Natural killer cell (primary cell): ENCODE measurements around the gene DYNC1H1. TPM values are rescaled to one million over a fixed set of nuclear protein-coding genes. Genes with fewer than 3 reads are reported as not detected.

Source experiments
- ATAC-seq, 3 donors: fragments of 150-1000 bp in 2 of 3; fragments of 200-7000 bp in 1 of 3; cut with Tn5 transposase; 1 replicate in 1 of 3; 2 replicates in 2 of 3; pipeline ENCODE4 v1.10.0; 2021; ENCODE audit warnings: mild to moderate bottlenecking in 2 of 3, moderate library complexity in 2 of 3
- DNase-seq, 2 donors: peaks; one replicate each; pipeline versions ENCODE4 v3.0.0 to v3.0.0-alpha.2; 2013 to 2021; ENCODE audit warnings: mixed read lengths in 1 of 2
- H3K27ac ChIP-seq: one replicate; pipeline ENCODE4 v1.5.1; 2013; ENCODE audit warnings: mild to moderate bottlenecking, low read length
- H3K27me3 ChIP-seq: one replicate; pipeline ENCODE4 v1.6.1; 2013; ENCODE audit warnings: low read length; ENCODE audit not compliant: control insufficient read depth, insufficient read depth
- H3K36me3 ChIP-seq: one replicate; pipeline ENCODE4 v1.6.1; 2013; ENCODE audit warnings: low read length; ENCODE audit not compliant: control insufficient read depth, insufficient read depth
- H3K4me1 ChIP-seq: one replicate; pipeline ENCODE4 v1.6.1; 2013; ENCODE audit warnings: low read length; ENCODE audit not compliant: control insufficient read depth, insufficient read depth
- H3K4me3 ChIP-seq: one replicate; pipeline ENCODE4 v1.5.1; 2013; ENCODE audit warnings: low read length
- H3K9me3 ChIP-seq: one replicate; pipeline ENCODE4 v1.6.1; 2013; ENCODE audit warnings: low read length; ENCODE audit not compliant: control insufficient read depth, insufficient read depth
- H3K27ac Mint-ChIP-seq, 2 donors: one replicate each; pipeline ENCODE4 v1.8.0; 2022; ENCODE audit warnings: mild to moderate bottlenecking in 2 of 2, mixed read lengths in 2 of 2, moderate library complexity in 1 of 2
- H3K27me3 Mint-ChIP-seq, 2 donors: one replicate each; pipeline ENCODE4 v1.8.0; 2022; ENCODE audit warnings: low read depth in 2 of 2, mixed read lengths in 2 of 2
- H3K36me3 Mint-ChIP-seq: one replicate; pipeline ENCODE4 v1.8.0; 2022; ENCODE audit warnings: mixed read lengths
- H3K4me1 Mint-ChIP-seq, 2 donors: one replicate each; pipeline ENCODE4 v1.8.0; 2022; ENCODE audit warnings: mixed read lengths in 2 of 2
- H3K4me3 Mint-ChIP-seq: one replicate; pipeline ENCODE4 v1.8.0; 2022; ENCODE audit warnings: mild to moderate bottlenecking, moderate library complexity, mixed read lengths
- H3K9me3 Mint-ChIP-seq, 2 donors: one replicate each; pipeline ENCODE4 v1.8.0; 2022; ENCODE audit warnings: mixed read lengths in 2 of 2
- CTCF ChIP-seq: fragments of 200-600 bp; IDR thresholded peaks from one replicate; pipeline ENCODE4 v1.8.0; 2022; ENCODE audit warnings: antibody characterized with exemption
- WGBS: methylation state at CpG from one replicate; pipeline ENCODE4 v1.1.7; 2013; ENCODE audit warnings: missing lambda C conversion rate; ENCODE audit not compliant: insufficient coverage; 5-methylcytosine and 5-hydroxymethylcytosine counted together
- intact Hi-C: fragments of 100-400 bp; cut with micrococcal nuclease; formaldehyde crosslinking; loops from one replicate; pipeline ENCODE4 v1.14.2; 2022
- total RNA-seq, 4 donors: library from RNA; stranded (reverse); fragments of 120-200 nt in 1 of 4; gene quantifications; one replicate each; pipeline versions ENCODE4 v1.2.3 to v1.2.4, GENCODE V29; 2013 to 2022

DYNC1H1 gene
- total RNA-seq, 3 donors from 2014 or later (not counting 1 experiment from before 2014, with no cell fraction given): 313 to 381 (median 349) TPM

GRCh38 chr14:101937926-101938767 is 26.2 kb upstream of the DYNC1H1 start:
- H3K27me3 Mint-ChIP-seq: peaks cover 21 to 22% of the 10 kb centered on the region in 2 donors
- H3K9me3 ChIP-seq: no peaks in the 10 kb centered on the region
- 71% methylated on average over 13 of the region's 13 CpGs for WGBS
- H3K4me3 ChIP-seq: no peak overlapping the region
- TF ChIP-seq CTCF: no peak
- no peak overlapping the region for H3K4me3 Mint-ChIP-seq
- H3K27me3 ChIP-seq: peaks cover 9% of the 10 kb centered on the region
- intact Hi-C loops: no loop called here
- no peaks in the 10 kb centered on the region for H3K36me3 ChIP-seq
- no peak overlapping the region for H3K27ac Mint-ChIP-seq
- H3K9me3 Mint-ChIP-seq: no peaks in the 10 kb centered on the region
- no peak for ATAC-seq
- DNase-seq: no peak
- H3K27ac ChIP-seq: no peak overlapping the region
- no peaks in the 10 kb centered on the region for H3K36me3 Mint-ChIP-seq
- no peaks in the 10 kb centered on the region for H3K4me1 ChIP-seq
- peaks cover 6% of the 10 kb centered on the region in 2 donors for H3K4me1 Mint-ChIP-seq

DNA sequence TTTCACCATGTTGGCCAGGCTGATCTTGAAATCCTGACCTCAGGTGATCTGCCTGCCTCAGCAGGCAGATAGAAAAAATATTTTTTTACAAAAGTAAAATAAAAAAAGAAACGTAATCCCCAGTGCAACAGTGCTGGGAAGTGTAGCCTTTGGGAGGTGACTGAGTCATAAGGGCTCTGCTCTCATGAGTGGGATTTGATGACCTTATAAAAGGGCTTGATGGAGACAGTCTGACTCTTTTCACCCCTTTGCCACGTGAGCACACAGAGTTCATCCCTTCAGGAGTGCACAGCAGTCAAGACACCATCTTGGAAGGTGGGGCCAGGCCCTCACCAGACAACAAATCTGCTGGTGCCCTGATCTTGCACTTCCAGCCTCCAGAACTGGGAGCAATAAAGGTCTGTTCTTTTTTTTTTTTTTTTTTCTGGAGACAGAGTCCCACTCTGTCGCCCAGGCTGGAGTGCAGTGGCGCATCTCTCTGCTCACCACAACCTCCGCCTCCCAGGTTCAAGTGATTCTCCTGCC is 24.7 kb upstream of the DYNC1H1 start:
- H3K4me3 Mint-ChIP-seq: no peak overlapping the region
- H3K27me3 Mint-ChIP-seq: peaks cover 21 to 22% of the 10 kb centered on the region in 2 donors
- Histone ChIP-seq H3K4me1 (no peaks in the 10 kb centered on the region), H3K27ac (no peak overlapping the region), H3K27me3 (peaks cover 9% of the 10 kb centered on the region), H3K36me3 (no peaks in the 10 kb centered on the region), H3K9me3 (no peaks in the 10 kb centered on the region), H3K4me3 (no peak overlapping the region)
- intact Hi-C loops: no loop called here
- H3K36me3 Mint-ChIP-seq: no peaks in the 10 kb centered on the region
- no peak for TF ChIP-seq CTCF
- peaks cover 6% of the 10 kb centered on the region in 2 donors for H3K4me1 Mint-ChIP-seq
- H3K27ac Mint-ChIP-seq: no peak overlapping the region
- DNase-seq (no peak), ATAC-seq (no peak)
- no peaks in the 10 kb centered on the region for H3K9me3 Mint-ChIP-seq
- WGBS: 79% methylated on average over 5 of the region's 5 CpGs

DNA sequence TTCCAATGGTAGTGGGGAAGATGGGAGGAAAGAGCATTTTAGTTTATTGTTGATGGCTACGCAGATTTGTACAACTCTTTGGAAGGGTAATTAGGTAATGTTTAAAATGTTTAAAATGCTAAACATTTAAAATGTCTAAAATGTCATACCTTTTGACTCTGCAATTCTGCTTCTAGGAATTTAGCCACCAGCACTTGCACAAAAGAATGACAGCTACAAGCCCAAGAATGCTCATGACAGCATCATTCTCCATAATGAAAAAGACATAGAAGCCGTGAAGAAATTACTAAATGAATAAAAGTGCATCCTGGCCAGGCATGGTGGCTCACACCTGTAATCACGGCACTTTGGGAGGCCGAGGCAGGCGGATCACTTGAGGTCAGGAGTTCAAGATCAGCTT is 19.9 kb upstream of the DYNC1H1 start:
- Histone ChIP-seq H3K27ac (no peak overlapping the region), H3K9me3 (no peaks in the 10 kb centered on the region), H3K27me3 (peaks cover 6% of the 10 kb centered on the region), H3K36me3 (no peaks in the 10 kb centered on the region), H3K4me3 (no peak overlapping the region), H3K4me1 (peaks cover 20% of the 10 kb centered on the region)
- no peaks in the 10 kb centered on the region for H3K9me3 Mint-ChIP-seq
- H3K4me3 Mint-ChIP-seq: no peak overlapping the region
- WGBS: 78% methylated on average over 5 of the region's 5 CpGs
- intact Hi-C loops: no loop called here
- no peak for DNase-seq
- no peak for TF ChIP-seq CTCF
- peak overlapping the region in 1 of 2 donors; percentile 18 for H3K27ac Mint-ChIP-seq
- H3K27me3 Mint-ChIP-seq: peaks cover 19 to 25% of the 10 kb centered on the region in 2 donors
- no peak for ATAC-seq
- H3K4me1 Mint-ChIP-seq: peaks cover 18 to 25% of the 10 kb centered on the region in 2 donors
- no peaks in the 10 kb centered on the region for H3K36me3 Mint-ChIP-seq
